Colonic mucosa (tissue), 4 donors: Measurements from ENCODE around the gene PTPRE. TPM values are rescaled to one million over a fixed set of nuclear protein-coding genes. Genes with fewer than 3 reads are reported as not detected.

Experiments
- DNase-seq: peaks from one replicate; pipeline ENCODE4 v3.0.0-alpha.2; 2020
- H3K27ac ChIP-seq: fragments of 200-600 bp; one replicate; pipeline ENCODE4 v1.8.0; 2021
- H3K27me3 ChIP-seq: fragments of 200-600 bp; one replicate; pipeline ENCODE4 v1.8.0; 2021
- H3K36me3 ChIP-seq: fragments of 200-600 bp; one replicate; pipeline ENCODE4 v1.8.0; 2021
- H3K4me1 ChIP-seq: fragments of 200-600 bp; one replicate; pipeline ENCODE4 v1.8.0; 2021; ENCODE audit warnings: mild to moderate bottlenecking
- H3K4me3 ChIP-seq: fragments of 200-600 bp; one replicate; pipeline ENCODE4 v1.8.0; 2021
- H3K9ac ChIP-seq, 2 donors: one replicate each; pipeline ENCODE4 v1.7.0; 2013; ENCODE audit warnings: control low read depth in 2 of 2, low read depth in 2 of 2, low read length in 2 of 2
- H3K9me3 ChIP-seq: fragments of 200-600 bp; one replicate; pipeline ENCODE4 v1.8.0; 2021
- intact Hi-C: fragments of 100-400 bp; cut with DNase I; formaldehyde crosslinking; loops from one replicate; pipeline ENCODE4 v1.14.1; 2022
- total RNA-seq, 2 donors: library from RNA; stranded (reverse); fragmentation: NEBNext Ultra II Directional in 1 of 2; extraction: Animal tissue kit (Norgen Biotek cat#: 25700) in 1 of 2; gene quantifications; one replicate each; pipeline ENCODE4 v1.2.1, GENCODE V29; 2021
- TF ChIP-seq, protein P1 (sequence below): fragments of 200-600 bp; IDR thresholded peaks from one replicate; pipeline ENCODE4 v1.8.0; 2022; ENCODE audit warnings: antibody characterized with exemption, mild to moderate bottlenecking
- donor health status: healthy.
- donor health status: DM: no; HTN: no; CAD: no.
- donor health status: DM: no; HTN: no; CAD: no.

The PTPRE gene
- total RNA-seq, 2 donors from 2014 or later = 15.9 to 18.8 TPM

DNA sequence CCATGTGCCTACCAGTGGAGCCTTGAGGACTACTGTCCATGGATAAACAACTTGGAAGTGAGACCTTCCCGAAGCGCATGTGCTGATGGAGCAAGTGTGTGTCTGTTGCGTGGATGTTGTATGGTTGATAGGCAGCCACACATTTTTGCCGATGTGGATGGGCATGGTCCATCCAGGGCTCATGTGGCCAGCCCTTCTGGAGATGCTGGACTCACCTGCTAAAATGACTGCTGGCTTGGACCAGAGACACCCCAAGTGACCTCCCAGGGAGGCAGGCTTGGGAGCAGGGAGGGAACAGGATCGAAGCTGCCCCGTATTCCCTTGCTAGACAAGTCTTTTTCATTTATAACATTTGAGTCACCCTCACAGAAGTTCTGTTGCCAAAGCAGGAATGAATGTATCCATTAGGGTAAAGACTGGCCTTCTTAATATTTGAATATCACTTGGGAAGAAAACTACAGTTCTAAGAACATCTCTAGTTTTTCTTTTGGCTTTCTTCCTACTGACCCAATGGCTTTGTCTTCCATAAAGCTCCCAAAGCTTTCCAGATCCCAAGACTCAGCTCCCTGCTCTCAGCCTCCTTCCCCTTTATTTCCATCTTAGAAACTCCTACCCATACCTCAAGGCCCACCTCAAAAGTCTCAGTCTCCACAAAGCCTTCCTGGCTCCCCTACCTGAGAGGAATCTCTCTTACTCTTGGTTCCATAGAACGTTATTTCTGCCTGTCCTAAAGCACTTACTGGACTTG is 3.0 kb downstream of the PTPRE start:
- H3K36me3 ChIP-seq = no peaks in the 10 kb centered on the region
- intact Hi-C loops = loop anchor here (5.0 kb wide), 1 partner anchor 157 kb away; no protein-coding TSS in a partner anchor
- peaks cover 8% of the 10 kb centered on the region for H3K4me1 ChIP-seq
- no peaks in the 10 kb centered on the region for H3K27me3 ChIP-seq
- no peaks in the 10 kb centered on the region for H3K9me3 ChIP-seq
- H3K9ac ChIP-seq = no peak overlapping the region
- H3K27ac ChIP-seq = no peak overlapping the region
- no peak overlapping the region for H3K4me3 ChIP-seq
- DNase-seq = no peak
- TF ChIP-seq, protein P1, sequence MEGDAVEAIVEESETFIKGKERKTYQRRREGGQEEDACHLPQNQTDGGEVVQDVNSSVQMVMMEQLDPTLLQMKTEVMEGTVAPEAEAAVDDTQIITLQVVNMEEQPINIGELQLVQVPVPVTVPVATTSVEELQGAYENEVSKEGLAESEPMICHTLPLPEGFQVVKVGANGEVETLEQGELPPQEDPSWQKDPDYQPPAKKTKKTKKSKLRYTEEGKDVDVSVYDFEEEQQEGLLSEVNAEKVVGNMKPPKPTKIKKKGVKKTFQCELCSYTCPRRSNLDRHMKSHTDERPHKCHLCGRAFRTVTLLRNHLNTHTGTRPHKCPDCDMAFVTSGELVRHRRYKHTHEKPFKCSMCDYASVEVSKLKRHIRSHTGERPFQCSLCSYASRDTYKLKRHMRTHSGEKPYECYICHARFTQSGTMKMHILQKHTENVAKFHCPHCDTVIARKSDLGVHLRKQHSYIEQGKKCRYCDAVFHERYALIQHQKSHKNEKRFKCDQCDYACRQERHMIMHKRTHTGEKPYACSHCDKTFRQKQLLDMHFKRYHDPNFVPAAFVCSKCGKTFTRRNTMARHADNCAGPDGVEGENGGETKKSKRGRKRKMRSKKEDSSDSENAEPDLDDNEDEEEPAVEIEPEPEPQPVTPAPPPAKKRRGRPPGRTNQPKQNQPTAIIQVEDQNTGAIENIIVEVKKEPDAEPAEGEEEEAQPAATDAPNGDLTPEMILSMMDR = no peak

DNA sequence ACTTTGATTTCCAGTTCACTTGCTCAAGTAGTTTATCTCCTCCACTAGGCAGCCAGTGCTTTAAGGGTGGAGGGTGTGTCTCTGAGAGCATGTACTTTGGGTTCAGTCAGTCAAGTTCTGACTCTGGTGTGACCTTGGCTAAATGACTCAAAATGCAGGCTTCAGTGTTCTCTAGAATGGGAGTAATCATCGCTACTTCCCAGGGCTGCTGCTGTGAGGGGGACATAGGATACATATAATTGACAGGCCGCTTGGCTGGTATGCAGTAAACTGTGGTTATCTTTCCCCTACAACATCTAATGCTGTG is 3.5 kb downstream of the PTPRE start:
- TF ChIP-seq, protein P1 = no peak

DNA sequence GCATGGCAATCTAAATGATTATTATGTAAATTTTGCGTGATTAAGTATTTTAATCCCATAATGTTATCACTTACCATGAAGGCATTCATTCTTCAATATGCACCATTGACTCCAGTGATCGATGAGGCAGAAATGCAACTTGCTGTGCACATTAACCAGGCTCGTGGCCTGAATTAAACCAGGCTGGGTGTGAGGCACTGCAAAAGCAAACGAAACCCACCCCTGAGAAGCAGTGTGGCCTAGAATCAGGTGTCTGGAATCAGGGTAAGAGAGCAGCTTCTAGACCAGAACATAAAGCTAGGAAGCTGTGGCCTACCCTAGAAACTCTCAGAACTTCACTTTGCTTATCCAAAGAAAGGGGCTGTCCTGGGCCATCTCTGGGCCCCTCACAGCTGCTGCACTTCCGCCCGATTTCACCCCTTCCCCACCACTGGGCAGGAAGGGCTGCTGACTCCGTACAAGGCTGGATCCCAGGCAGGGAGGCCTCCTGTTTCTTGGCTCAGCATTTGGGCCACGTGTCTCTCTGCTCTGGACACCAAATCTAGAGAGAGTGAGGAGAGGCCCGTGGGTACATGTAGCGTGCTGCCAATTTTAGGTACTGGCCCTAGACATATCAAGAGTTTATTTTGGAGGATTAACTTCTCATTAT is 4.4 kb downstream of the PTPRE start:
- Histone ChIP-seq H3K4me3 (no peak overlapping the region), H3K4me1 (peaks cover 6% of the 10 kb centered on the region), H3K27me3 (no peaks in the 10 kb centered on the region), H3K9me3 (no peaks in the 10 kb centered on the region), H3K9ac (no peak overlapping the region), H3K27ac (no peak overlapping the region), H3K36me3 (no peaks in the 10 kb centered on the region)
- TF ChIP-seq, protein P1 = no peak
- intact Hi-C loops = no loop called here
- no peak for DNase-seq

More for the DNA sequence above, 3.5 kb downstream of the PTPRE start:
- intact Hi-C loops = no loop called here
- H3K36me3 ChIP-seq = no peaks in the 10 kb centered on the region
- peaks cover 8% of the 10 kb centered on the region for H3K4me1 ChIP-seq
- no peak overlapping the region for H3K4me3 ChIP-seq
- H3K27ac ChIP-seq = no peak overlapping the region
- H3K9ac ChIP-seq = no peak overlapping the region
- no peak for DNase-seq
- H3K27me3 ChIP-seq = no peaks in the 10 kb centered on the region
- H3K9me3 ChIP-seq = no peaks in the 10 kb centered on the region

DNA sequence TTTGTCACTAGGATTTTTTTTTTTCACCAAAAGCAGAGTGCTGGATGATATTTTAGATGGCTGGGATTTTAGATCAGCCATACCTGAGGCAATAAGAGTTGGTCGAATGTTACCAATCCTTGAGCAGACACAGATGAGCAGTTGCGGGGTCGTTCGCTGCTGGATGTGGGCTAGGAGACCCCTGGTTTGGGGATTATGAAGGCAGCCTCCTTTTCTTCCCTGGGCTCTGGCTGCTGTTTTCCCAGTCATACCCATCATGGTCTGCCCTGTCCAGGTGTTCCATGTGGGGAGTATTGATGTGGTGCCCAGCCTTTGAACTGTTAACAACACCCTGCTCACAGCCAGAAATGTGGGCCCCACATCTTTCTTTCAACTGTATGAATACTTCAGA is 5.0 kb downstream of the PTPRE start:
- intact Hi-C loops = no loop called here
- no peak overlapping the region for H3K27ac ChIP-seq
- peaks cover 2% of the 10 kb centered on the region for H3K4me1 ChIP-seq
- H3K27me3 ChIP-seq = no peaks in the 10 kb centered on the region
- no peak for DNase-seq
- no peak overlapping the region for H3K4me3 ChIP-seq
- H3K9ac ChIP-seq = no peak overlapping the region
- no peaks in the 10 kb centered on the region for H3K36me3 ChIP-seq
- TF ChIP-seq, protein P1 = no peak
- H3K9me3 ChIP-seq = no peaks in the 10 kb centered on the region

DNA sequence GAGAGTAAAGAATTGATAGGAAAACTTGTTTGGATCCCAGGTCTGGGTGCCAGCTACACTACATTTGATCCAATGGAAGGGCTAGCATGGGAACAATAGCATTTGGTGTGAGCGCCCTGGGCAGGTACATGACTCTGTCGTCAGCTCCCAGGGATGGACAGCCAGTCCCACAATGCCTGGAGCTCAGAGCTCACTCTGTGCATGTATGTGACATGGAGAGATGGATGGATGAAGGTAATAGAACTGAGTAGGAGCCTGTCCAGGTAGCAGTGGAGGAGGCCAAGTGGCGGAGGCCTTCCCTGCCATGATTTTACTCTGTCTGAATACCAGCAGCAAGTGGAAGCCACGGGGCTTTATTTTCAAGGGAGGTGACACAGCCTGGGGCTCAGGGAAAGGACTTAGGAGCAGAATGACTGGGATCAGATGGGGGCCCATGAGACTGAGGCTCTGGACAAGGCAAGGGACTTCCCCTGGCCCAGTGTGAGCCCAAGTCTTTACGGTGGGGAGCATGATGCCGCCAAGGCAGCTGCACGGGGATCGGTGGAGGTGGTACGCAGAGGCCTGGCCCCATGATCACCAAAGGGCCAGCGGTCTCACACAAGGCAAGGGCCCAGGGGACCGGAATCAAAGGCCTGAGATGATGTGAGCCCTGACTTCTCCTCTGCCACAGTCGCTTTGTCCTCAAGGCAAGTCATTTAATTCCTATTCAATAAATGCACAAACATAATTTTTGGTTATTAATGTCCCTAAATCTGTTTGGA is 5.9 kb downstream of the PTPRE start:
- Histone ChIP-seq H3K4me3 (no peak overlapping the region), H3K36me3 (no peaks in the 10 kb centered on the region), H3K27ac (no peak overlapping the region), H3K9ac (no peak overlapping the region), H3K9me3 (no peaks in the 10 kb centered on the region), H3K4me1 (peaks cover under 1% of the 10 kb centered on the region), H3K27me3 (no peaks in the 10 kb centered on the region)
- intact Hi-C loops = no loop called here
- no peak for DNase-seq
- TF ChIP-seq, protein P1 = no peak
